Activated T-helper 17 cell treated with anti-CD3 and anti-CD28 coated beads, Interleukin-2, amount 50 U/mL, for 72 hours (primary cell): ENCODE measurements around the gene DLST. TPM values are rescaled to one million over a fixed set of nuclear protein-coding genes. Genes with fewer than 3 reads are reported as not detected.

Experiments used
- ATAC-seq: fragments of 150-1000 bp; cut with Tn5 transposase; replicated peaks from 2 replicates; pipeline ENCODE4 v1.10.0; 2021; ENCODE audit warnings: mild to moderate bottlenecking, moderate library complexity
- H3K27ac Mint-ChIP-seq: one replicate; pipeline ENCODE4 v1.8.0; 2022; ENCODE audit warnings: mixed read lengths
- H3K27me3 Mint-ChIP-seq: one replicate; pipeline ENCODE4 v1.8.0; 2022; ENCODE audit warnings: mixed read lengths
- H3K36me3 Mint-ChIP-seq: one replicate; pipeline ENCODE4 v1.8.0; 2022; ENCODE audit warnings: low read depth, mild to moderate bottlenecking, mixed read lengths
- H3K4me1 Mint-ChIP-seq: one replicate; pipeline ENCODE4 v1.8.0; 2022; ENCODE audit warnings: mixed read lengths
- H3K4me3 Mint-ChIP-seq: one replicate; pipeline ENCODE4 v1.8.0; 2022; ENCODE audit warnings: mild to moderate bottlenecking, mixed read lengths
- H3K9me3 Mint-ChIP-seq: one replicate; pipeline ENCODE4 v1.8.0; 2022; ENCODE audit warnings: mixed read lengths
- total RNA-seq, 2 donors: library from RNA; stranded (reverse); gene quantifications; one replicate each; pipeline ENCODE4 v1.2.3, GENCODE V29; 2022

DLST gene
- total RNA-seq, 2 donors from 2014 or later: 102 to 132 TPM

- Mint-ChIP-seq H3K27ac (no peak overlapping the region), H3K27me3 (peaks cover 4% of the 10 kb centered on the region), H3K36me3 (no peaks in the 10 kb centered on the region), H3K4me1 (peaks cover 4% of the 10 kb centered on the region), H3K4me3 (no peak overlapping the region), H3K9me3 (no peaks in the 10 kb centered on the region)
- ATAC-seq: no peak
Measured at GRCh38 chr14:74952697-74953484, 71.2 kb downstream of the DLST start.

Other genes with a start within 250 kb of the DLST start
- 10 to 100 TPM; 30.7 to 37.0 TPM for gene AREL1, start 168.8 kb upstream of the DLST start, total RNA-seq
- gene FCF1, start 168.8 kb upstream of the DLST start, total RNA-seq: 10 to 100 TPM; 62.9 to 77.6 TPM
- gene YLPM1, start 118.6 kb upstream of the DLST start, total RNA-seq: 10 to 100 TPM; 52.1 to 59.0 TPM
- under 1 TPM; 0.71 TPM for gene PROX2, start 5.8 kb upstream of the DLST start, total RNA-seq
- gene RPS6KL1, start 41.3 kb downstream of the DLST start, total RNA-seq: 1 to 10 TPM in 1 of 2 donors, under 1 TPM in 1; 0.79 to 3.2 TPM
- gene PGF, start 73.7 kb downstream of the DLST start, total RNA-seq: under 1 TPM; 0.40 to 0.48 TPM
- gene EIF2B2, start 121.0 kb downstream of the DLST start, total RNA-seq: 10 to 100 TPM; 27.4 to 44.3 TPM
- 10 to 100 TPM; 31.4 to 46.7 TPM for gene MLH3, start 169.6 kb downstream of the DLST start, total RNA-seq
- gene ACYP1, start 182.1 kb downstream of the DLST start, total RNA-seq: 10 to 100 TPM; 43.4 to 52.8 TPM
- gene ZC2HC1C, start 187.7 kb downstream of the DLST start, total RNA-seq: 1 to 10 TPM; 2.2 to 3.7 TPM
- gene NEK9, start 245.1 kb downstream of the DLST start, total RNA-seq: 10 to 100 TPM; 49.4 to 52.4 TPM